Suppressor macrophage (primary cell): ENCODE results near the gene FHIT.

Experiments
- DNase-seq, 4 experiments: peaks; one replicate each; pipeline ENCODE4 v3.0.0-alpha.2; 2020 to 2022

Gene FHIT

DNA sequence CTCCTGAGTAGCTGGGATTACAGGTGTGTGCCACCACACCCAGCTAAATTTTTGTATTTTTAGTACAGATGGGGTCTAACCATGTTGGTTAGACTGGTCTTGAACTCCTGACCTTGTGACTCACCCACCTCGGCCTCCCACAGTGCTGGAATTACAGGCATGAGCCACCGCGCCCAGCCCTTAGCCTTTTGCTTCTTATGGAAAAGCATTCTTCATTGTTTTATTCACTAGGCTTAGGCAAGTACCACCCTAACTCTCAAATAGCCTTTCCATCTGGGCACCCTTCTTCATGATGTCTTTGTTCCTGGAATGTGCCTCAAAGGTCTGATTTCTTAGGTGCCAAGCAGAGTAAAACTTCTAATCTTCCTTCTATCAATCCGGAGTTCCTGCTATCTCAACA lies 641.8 kb downstream of the FHIT start:
- no peak for DNase-seq

DNA sequence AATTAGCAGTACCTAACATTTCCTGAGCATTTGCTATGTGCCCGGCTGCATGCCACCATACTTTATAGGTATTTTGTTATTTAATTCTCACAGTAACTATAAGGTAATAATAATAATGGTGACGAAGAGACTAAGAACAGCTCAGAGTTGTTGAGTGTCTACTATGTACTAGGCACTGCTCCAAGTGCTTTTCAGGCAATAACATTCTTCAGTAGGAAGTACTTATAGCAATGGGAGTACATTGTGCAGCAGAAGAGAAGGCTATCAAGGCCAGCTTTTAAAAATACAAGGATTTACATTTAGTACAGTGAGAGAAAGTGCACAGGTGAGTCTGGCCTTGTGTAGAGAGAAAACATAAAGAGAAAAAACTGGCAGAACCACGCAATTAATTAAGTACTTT lies 647.4 kb downstream of the FHIT start:
- no peak for DNase-seq

- DNase-seq = no peak
Observed at GRCh38 chr3:60600848-60601247, 650.4 kb downstream of the FHIT start.

DNA sequence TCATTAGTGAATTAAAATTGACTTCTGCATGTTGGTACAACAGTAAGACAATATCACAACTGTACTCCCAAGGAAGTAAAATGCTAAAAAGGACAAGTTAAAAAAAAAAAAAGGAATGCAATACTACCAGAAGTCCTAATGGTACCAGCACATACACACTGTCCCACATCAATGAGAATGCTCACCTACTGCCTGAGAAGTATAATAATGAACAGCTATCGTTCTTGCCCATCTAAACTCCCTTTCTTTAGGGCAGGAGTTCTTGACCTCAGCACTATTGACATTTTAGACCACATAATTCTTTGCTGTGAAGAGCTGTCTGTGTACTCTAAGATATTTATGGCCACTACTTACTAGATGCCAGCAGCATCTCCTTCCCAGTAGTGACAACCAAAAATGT lies 651.7 kb downstream of the FHIT start:
- DNase-seq = no peak

DNA sequence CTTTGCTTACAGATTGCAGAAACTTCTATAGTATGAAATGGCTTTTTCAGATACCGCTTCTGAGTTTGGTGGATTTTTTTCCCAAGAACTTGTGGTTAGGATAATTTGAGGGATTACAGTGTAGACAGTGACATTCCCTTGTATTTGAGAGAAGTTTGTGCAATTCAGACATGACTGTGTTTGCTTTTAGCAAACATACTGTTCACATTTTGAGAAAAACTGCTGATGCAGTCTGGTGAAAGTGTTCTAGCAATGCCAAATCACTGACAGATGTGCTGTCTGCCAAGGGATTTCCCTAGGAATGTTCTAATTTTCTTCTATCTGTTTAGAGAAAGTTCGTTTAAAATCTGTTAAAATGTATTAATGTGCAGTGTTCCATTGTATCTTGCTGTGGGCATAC lies 652.6 kb downstream of the FHIT start:
- no peak for DNase-seq

GRCh38 chr3:60594025-60594424 lies 657.2 kb downstream of the FHIT start:
- peak; percentile 37 to 85 (median 71) for DNase-seq

- DNase-seq = no peak
Observed at GRCh38 chr3:60591267-60591666, 660.0 kb downstream of the FHIT start.

DNA sequence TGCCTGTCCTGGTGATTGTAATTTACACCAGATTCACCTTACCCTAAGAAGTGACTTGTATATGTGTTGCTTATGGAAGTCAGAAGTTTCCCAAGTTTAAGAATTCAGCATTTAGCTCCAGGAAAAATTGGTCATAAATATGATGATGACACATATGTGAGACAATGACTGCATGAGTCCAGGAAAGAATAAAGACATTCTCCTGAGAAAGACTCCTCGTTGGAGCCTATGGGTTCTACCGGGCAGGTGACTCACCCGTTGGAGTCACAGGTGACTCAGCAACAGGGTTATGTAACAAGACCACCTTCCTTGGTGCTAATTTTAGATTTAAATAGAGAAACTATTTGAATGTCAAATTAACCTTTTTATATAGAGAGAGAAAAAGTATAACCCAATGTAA lies 662.4 kb downstream of the FHIT start:
- DNase-seq = no peak

- peak in 1 of 4 experiments; percentile 13 for DNase-seq
Observed at GRCh38 chr3:60585918-60586317, 665.3 kb downstream of the FHIT start.

GRCh38 chr3:60584250-60584649 lies 667.0 kb downstream of the FHIT start:
- no peak for DNase-seq

GRCh38 chr3:60582288-60582687 lies 669.0 kb downstream of the FHIT start:
- DNase-seq = no peak

- DNase-seq = no peak
Observed at GRCh38 chr3:60580809-60581208, 670.4 kb downstream of the FHIT start.

DNA sequence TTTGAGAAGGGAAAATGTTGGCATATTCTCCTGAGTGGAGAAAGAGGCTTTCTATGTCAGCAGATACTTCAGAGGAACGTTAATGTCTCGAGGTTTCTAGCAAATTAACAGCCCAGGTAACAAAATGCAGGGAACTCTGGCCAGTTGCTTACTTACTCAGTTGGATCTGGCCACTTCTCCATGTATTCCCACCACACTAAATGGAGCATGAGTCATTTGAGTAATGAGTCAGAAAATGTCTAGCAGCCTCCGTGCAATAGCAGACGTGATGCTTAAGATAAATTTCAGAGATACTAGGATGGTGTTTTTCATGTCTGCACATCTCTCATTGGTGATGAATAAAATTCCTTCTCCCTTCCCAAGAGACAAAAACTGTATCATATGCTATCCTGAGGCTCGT lies 671.5 kb downstream of the FHIT start:
- DNase-seq = peak in 1 of 4 experiments; percentile 5

- no peak for DNase-seq
Observed at GRCh38 chr3:60578936-60579335, 672.3 kb downstream of the FHIT start.

GRCh38 chr3:60577601-60578000 lies 673.7 kb downstream of the FHIT start:
- no peak for DNase-seq

GRCh38 chr3:60575718-60576272 lies 675.5 kb downstream of the FHIT start:
- DNase-seq = peak in 1 of 4 experiments; percentile 10

GRCh38 chr3:60574046-60574769 lies 677.0 kb downstream of the FHIT start:
- no peak for DNase-seq

GRCh38 chr3:60573494-60573893 lies 677.8 kb downstream of the FHIT start:
- DNase-seq = no peak

GRCh38 chr3:60571511-60571910 lies 679.7 kb downstream of the FHIT start:
- no peak for DNase-seq

DNA sequence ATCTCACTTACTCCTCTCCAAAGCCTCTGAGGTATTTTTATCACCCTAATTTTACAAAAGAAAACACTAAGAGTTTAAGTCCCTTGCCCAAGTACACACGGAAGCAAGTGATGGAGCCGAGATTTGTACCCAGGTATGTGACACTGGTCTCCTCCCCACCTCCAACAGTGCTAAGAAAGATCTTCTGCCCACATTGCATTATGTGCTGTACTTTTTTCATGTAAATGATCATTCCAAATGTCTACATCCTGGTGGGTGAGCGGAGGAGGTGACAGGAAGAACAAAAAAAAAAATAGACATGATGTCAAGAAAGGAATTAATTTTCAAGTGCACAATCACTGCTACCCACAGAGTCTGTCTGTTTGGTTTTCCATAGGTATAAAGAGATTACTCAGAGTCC lies 694.1 kb downstream of the FHIT start:
- no peak for DNase-seq

DNA sequence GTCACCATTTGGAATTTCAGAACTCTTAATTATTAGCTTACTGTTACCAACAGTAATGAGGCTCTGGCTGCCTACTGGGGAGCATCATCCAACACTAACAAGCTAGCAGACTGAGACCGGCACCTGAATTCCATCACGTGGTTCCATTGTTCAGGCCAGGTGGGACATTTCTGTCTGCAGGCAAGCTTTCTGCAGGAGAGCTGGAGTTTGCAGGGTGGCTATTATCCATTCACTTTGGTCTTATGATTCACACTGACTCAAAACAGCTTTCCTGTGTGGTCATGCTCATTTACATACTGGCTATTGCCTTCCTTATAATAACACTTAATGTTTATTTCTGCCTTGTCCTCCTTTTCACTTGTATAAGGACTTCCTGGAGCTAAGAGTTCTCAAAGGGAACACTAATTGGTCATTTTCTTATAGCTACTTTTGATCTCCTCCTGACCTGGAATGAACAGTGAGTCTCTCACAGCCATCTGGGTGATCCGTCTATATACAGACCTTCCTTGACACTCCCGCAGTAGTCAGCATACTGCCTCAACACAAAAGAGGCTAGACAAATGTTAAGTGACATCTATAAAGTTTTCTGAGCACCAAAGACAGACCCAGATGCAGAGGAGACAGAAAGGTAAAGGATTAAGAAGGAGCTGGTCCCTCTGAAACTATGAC lies 695.4 kb downstream of the FHIT start:
- peak in 1 of 4 experiments; percentile 4 for DNase-seq

DNA sequence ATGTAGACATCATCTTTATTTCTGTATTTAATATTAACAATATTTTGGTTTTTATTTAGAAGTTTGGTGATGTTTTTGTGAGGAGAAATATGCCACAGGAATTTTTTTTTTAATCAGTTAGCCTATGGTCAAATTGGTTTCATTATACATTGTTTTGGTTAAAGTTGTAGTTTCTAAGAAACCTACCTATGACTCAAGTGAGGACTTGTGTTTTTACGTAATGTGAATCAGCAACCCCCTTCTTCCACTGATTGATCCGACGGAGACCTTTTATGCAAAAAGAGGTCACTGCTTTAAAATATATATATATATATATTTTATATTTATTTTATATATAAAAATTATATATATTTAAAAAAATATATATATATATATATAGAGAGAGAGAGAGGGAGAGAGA lies 698.1 kb downstream of the FHIT start:
- DNase-seq = no peak

GRCh38 chr3:60552581-60552980 lies 698.7 kb downstream of the FHIT start:
- no peak for DNase-seq
